AG04449 (cell line): ENCODE measurements around the gene SPPL2C.
"Not testable (repeated sequence)": the region's sequence is repeated elsewhere in the genome, so short reads cannot be mapped to it uniquely, and the experiment has no call there.

Experiments used
- CTCF ChIA-PET: fragments of 350-600 bp; formaldehyde crosslinking; extraction: SDS; loops from one replicate; lab custom pipeline; 2021; ENCODE audit warnings: antibody characterized with exemption; lab: Yijun Ruan, JAX
- POLR2A ChIA-PET: fragments of 400-600, 350-600 bp; formaldehyde crosslinking; extraction: SDS; loops from one replicate; lab custom pipeline; 2020; ENCODE audit warnings: antibody characterized with exemption, inconsistent platforms; lab: Yijun Ruan, JAX
- DNase-seq: peaks from one replicate; pipeline ENCODE4 v3.0.0-alpha.2; 2010; ENCODE audit warnings: low read depth, low spot score
- H3K4me3 ChIP-seq: 2 replicates; pipeline ENCODE4 v1.5.1; 2011; ENCODE audit warnings: low read depth, mild to moderate bottlenecking, control low read depth, low read length
- TF ChIP-seq, protein P1 (sequence below): IDR thresholded peaks from one replicate; pipeline ENCODE4 v1.5.1; 2011; ENCODE audit warnings: mild to moderate bottlenecking, moderate library complexity, low read length, control low read depth, inconsistent platforms; ENCODE audit not compliant: insufficient read depth; ENCODE audit errors: missing control alignments

SPPL2C gene

GRCh38 chr17:45861165-45861564, 16.5 kb downstream of the SPPL2C start:
- ChIA-PET CTCF (interaction anchor here (0.5 to 1.3 kb wide), 3 partner anchors 9 to 221 kb away, joined by 3 to 4 read pairs (median 4); no protein-coding TSS in a partner anchor), POLR2A (no interaction called here)
- TF ChIP-seq, protein P1, sequence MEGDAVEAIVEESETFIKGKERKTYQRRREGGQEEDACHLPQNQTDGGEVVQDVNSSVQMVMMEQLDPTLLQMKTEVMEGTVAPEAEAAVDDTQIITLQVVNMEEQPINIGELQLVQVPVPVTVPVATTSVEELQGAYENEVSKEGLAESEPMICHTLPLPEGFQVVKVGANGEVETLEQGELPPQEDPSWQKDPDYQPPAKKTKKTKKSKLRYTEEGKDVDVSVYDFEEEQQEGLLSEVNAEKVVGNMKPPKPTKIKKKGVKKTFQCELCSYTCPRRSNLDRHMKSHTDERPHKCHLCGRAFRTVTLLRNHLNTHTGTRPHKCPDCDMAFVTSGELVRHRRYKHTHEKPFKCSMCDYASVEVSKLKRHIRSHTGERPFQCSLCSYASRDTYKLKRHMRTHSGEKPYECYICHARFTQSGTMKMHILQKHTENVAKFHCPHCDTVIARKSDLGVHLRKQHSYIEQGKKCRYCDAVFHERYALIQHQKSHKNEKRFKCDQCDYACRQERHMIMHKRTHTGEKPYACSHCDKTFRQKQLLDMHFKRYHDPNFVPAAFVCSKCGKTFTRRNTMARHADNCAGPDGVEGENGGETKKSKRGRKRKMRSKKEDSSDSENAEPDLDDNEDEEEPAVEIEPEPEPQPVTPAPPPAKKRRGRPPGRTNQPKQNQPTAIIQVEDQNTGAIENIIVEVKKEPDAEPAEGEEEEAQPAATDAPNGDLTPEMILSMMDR = no peak
- no peak for DNase-seq
- no peak overlapping the region for H3K4me3 ChIP-seq

DNA sequence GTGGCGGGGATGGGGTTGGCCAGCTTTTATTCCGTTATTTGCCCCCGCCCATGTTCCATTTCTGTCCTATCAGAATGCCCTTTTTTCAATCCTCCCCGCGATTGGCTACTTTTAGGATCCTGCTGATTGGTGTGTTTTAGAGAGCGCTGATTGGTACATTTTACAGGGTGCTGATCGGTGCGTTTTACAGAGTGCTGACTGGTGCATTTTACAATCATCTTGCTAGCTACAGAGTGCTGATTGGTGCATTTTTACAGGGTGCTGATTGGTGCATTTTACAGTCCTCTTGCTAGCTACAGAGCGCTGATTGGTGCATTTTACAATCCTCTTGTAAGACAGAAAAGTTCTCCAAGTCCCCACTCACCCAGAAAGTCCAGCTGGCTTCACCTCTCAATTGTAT, 17.4 kb downstream of the SPPL2C start:
- CTCF ChIA-PET = interaction anchor here (1.3 kb wide), 1 partner anchor 10 kb away, joined by 4 read pairs; no protein-coding TSS in a partner anchor
- DNase-seq, POLR2A ChIA-PET, H3K4me3 ChIP-seq: not testable (repeated sequence)

- no peak overlapping the region for H3K4me3 ChIP-seq
- POLR2A ChIA-PET = no interaction called here
- CTCF ChIA-PET = interaction anchor here (0.9 kb wide), 1 partner anchor 12 kb away, joined by 4 read pairs; no protein-coding TSS in a partner anchor
- no peak for DNase-seq
- TF ChIP-seq, protein P1 = no peak
Measured at GRCh38 chr17:45863857-45864654, 19.4 kb downstream of the SPPL2C start.

DNA sequence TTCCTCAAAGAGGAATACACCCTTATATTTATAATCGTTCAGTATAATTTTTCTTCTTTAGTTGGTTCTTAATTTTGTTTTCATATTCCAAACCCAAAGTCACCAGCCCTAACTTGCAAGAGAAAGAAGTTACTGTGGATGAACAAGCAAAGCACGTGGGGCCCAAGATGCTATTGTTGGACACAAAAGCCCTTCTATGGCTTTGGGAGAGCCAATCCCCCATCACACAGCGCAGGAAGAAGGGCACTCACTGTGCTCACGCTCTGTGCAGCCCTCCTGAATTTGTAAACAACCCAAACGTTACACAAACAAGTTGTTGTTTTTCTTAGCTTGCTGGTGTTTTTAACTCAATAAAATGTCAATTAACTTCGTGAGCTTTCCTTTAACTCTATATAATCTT, 22.5 kb downstream of the SPPL2C start:
- H3K4me3 ChIP-seq = no peak overlapping the region
- POLR2A ChIA-PET = no interaction called here
- DNase-seq = no peak
- CTCF ChIA-PET = interaction anchor here (0.7 kb wide), 1 partner anchor 15 kb away, joined by 3 read pairs; no protein-coding TSS in a partner anchor
- TF ChIP-seq, protein P1 = no peak

- no peak for DNase-seq
- CTCF ChIA-PET = interaction anchor here (0.7 kb wide), 1 partner anchor 16 kb away, joined by 3 read pairs; no protein-coding TSS in a partner anchor
Measured at GRCh38 chr17:45867702-45868101, 23.0 kb downstream of the SPPL2C start.

DNA sequence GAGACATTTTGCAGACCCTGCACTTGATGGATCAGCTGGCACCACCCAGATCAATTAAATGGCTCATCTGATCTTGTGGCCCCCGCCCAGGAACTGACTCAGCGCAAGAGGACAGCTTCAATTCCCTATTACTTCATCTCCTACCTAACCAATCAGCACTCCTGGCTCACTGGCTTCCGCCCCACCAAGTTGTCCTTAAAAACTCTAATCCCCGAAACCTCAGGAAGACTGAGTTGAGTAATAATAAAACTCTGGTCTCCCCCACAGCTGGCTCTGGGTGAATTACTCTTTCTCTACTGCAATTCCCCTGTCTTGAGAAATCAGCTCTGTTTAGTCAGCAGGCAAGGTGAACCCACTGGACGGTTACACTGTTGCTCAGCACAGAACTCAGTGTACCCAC, 23.6 kb downstream of the SPPL2C start:
- no peak for DNase-seq
- H3K4me3 ChIP-seq = no peak overlapping the region
- ChIA-PET CTCF (no interaction called here), POLR2A (no interaction called here)
- TF ChIP-seq, protein P1 = no peak

More at GRCh38 chr17:45867702-45868101, 23.0 kb downstream of the SPPL2C start:
- TF ChIP-seq, protein P1 = no peak
- no peak overlapping the region for H3K4me3 ChIP-seq
- POLR2A ChIA-PET = no interaction called here
